OCI-LY7 (cell line): ENCODE data around the gene C3orf80. TPM values are rescaled to one million over a fixed set of nuclear protein-coding genes. Genes with fewer than 3 reads are reported as not detected.

ENCODE experiments used
- BruUV-seq: library from RNA; stranded (reverse); fragments of 400-500 nt; replicated peaks from 2 replicates; lab custom pipeline; 2021; lab: Mats Ljungman, UMichigan
- CTCF ChIA-PET: fragments of 300-600 bp; sonication (Branson Sonifier 250); formaldehyde crosslinking; loops from one replicate; lab custom pipeline; 2022; ENCODE audit warnings: antibody characterized with exemption; ENCODE audit not compliant: unreplicated experiment; lab: Charles Lee
- POLR2A ChIA-PET: fragments of 300-600 bp; sonication (Branson Sonifier 250); formaldehyde crosslinking; loops from one replicate; lab custom pipeline; 2022; ENCODE audit warnings: antibody characterized with exemption; lab: Charles Lee
- DNase-seq: peaks from one replicate; pipeline ENCODE4 v3.0.0-alpha.2; 2015; ENCODE audit warnings: low spot score
- H2AFZ ChIP-seq: fragments of 200-600 bp; sonication (generic), shearing (Covaris generic); 2 replicates; pipeline ENCODE4 v1.6.1; 2014; ENCODE audit warnings: mild to moderate bottlenecking, antibody characterized with exemption, low read length, moderate library complexity
- H3K27ac ChIP-seq: fragments of 200-600 bp; sonication (generic); 2 replicates; pipeline ENCODE4 v1.5.1; 2014; ENCODE audit warnings: mixed run types, low read depth, mild to moderate bottlenecking, moderate library complexity, low read length, inconsistent platforms; ENCODE audit not compliant: poor library complexity, severe bottlenecking
- H3K36me3 ChIP-seq: fragments of 200-600 bp; sonication (generic); 2 replicates; pipeline ENCODE4 v1.6.1; 2014; ENCODE audit warnings: mild to moderate bottlenecking, antibody characterized with exemption, low read length, moderate library complexity, mixed read lengths; ENCODE audit not compliant: insufficient read depth
- H3K4me1 ChIP-seq: fragments of 200-600 bp; sonication (generic); 2 replicates; pipeline ENCODE4 v1.5.1; 2014; ENCODE audit warnings: mild to moderate bottlenecking, low read length; ENCODE audit not compliant: insufficient read depth, poor library complexity, severe bottlenecking
- H3K4me2 ChIP-seq: fragments of 200-600 bp; sonication (generic); 2 replicates; pipeline ENCODE4 v1.6.1; 2014; ENCODE audit warnings: mild to moderate bottlenecking, low read length
- H3K4me3 ChIP-seq: fragments of 200-600 bp; sonication (generic); 2 replicates; pipeline ENCODE4 v1.5.1; 2014; ENCODE audit warnings: mild to moderate bottlenecking, low read depth, low read length; ENCODE audit not compliant: poor library complexity, severe bottlenecking
- H3K79me2 ChIP-seq: fragments of 200-600 bp; sonication (generic); 2 replicates; pipeline ENCODE4 v1.6.1; 2016; ENCODE audit warnings: low read depth, mild to moderate bottlenecking, low read length, moderate library complexity, mixed read lengths; ENCODE audit not compliant: insufficient read depth
- H3K9me2 ChIP-seq: fragments of 200-600 bp; sonication (generic); 2 replicates; pipeline ENCODE4 v1.6.1; 2016; ENCODE audit warnings: mild to moderate bottlenecking, low read length, mixed read lengths; ENCODE audit not compliant: insufficient read depth
- H3K9me3 ChIP-seq: fragments of 200-600 bp; sonication (generic); 2 replicates; pipeline ENCODE4 v1.6.1; 2014; ENCODE audit warnings: mild to moderate bottlenecking, mixed run types, low read length, mixed read lengths
- H4K20me1 ChIP-seq: fragments of 200-600 bp; sonication (generic); 2 replicates; pipeline ENCODE4 v1.6.1; 2014; ENCODE audit warnings: mild to moderate bottlenecking, antibody characterized with exemption, low read length, moderate library complexity, mixed read lengths; ENCODE audit not compliant: insufficient read depth
- CTCF ChIP-seq: fragments of 200-600 bp; sonication (generic); conservative IDR thresholded peaks from 2 replicates; pipeline ENCODE4 v1.5.1; 2014; ENCODE audit warnings: mild to moderate bottlenecking, antibody characterized with exemption, low read length, moderate library complexity, mixed read lengths
- EZH2phosphoT487 ChIP-seq: fragments of 200-600 bp; sonication (generic); IDR thresholded peaks from 2 replicates; pipeline ENCODE4 v1.6.1; 2018; ENCODE audit warnings: low read depth, borderline replicate concordance, mild to moderate bottlenecking, mixed run types, antibody characterized with exemption, low read length, moderate library complexity, mixed read lengths
- intact Hi-C: fragments of 100-400 bp; cut with micrococcal nuclease; formaldehyde crosslinking; loops from one replicate; pipeline ENCODE4 v1.10.0; 2022; ENCODE audit not compliant: unreplicated experiment
- total RNA-seq, 2 experiments: library from RNA; depleted of rRNA in 1 of 2; stranded (reverse); fragments of >200 nt in 1 of 2; shearing (Covaris generic) in 1 of 2; gene quantifications; 2 replicates each; pipeline ENCODE4 v1.2.3, GENCODE V29; 2014 to 2022

The C3orf80 gene
- total RNA-seq, 2 experiments from 2014 or later, result not detected

GRCh38 chr3:160221019-160221418 is 4.2 kb upstream of the C3orf80 start:
- Histone ChIP-seq H3K4me3 (no peak overlapping the region), H2AFZ (no peak overlapping the region), H3K36me3 (no peaks in the 10 kb centered on the region), H3K9me2 (no peaks in the 10 kb centered on the region), H3K79me2 (no peaks in the 10 kb centered on the region), H3K9me3 (no peaks in the 10 kb centered on the region), H3K4me2 (no peak overlapping the region), H3K27ac (no peak overlapping the region), H4K20me1 (no peaks in the 10 kb centered on the region), H3K4me1 (no peaks in the 10 kb centered on the region)
- no peak for TF ChIP-seq EZH2phosphoT487
- no peak for TF ChIP-seq CTCF
- ChIA-PET CTCF (no interaction called here), POLR2A (interaction anchor here (0.6 to 0.7 kb wide), 2 partner anchors 11 to 287 kb away, joined by 3 read pairs; no protein-coding TSS in a partner anchor)
- BruUV-seq, result no TSS peak
- no peak for DNase-seq
- intact Hi-C loops, result no loop called here

GRCh38 chr3:160224256-160224655 is 966 bp upstream of the C3orf80 start:
- TF ChIP-seq CTCF, result no peak
- no peak for TF ChIP-seq EZH2phosphoT487
- no peaks in the 10 kb centered on the region for H3K9me2 ChIP-seq
- H3K36me3 ChIP-seq, result no peaks in the 10 kb centered on the region
- intact Hi-C loops, result no loop called here
- CTCF ChIA-PET, result no interaction called here
- no peak overlapping the region for H2AFZ ChIP-seq
- POLR2A ChIA-PET, result no interaction called here
- no peak overlapping the region for H3K4me2 ChIP-seq
- H3K4me3 ChIP-seq, result no peak overlapping the region
- BruUV-seq, result no TSS peak
- no peak overlapping the region for H3K27ac ChIP-seq
- no peak for DNase-seq
- H4K20me1 ChIP-seq, result no peaks in the 10 kb centered on the region
- no peaks in the 10 kb centered on the region for H3K79me2 ChIP-seq
- no peaks in the 10 kb centered on the region for H3K4me1 ChIP-seq
- no peaks in the 10 kb centered on the region for H3K9me3 ChIP-seq

- Histone ChIP-seq H3K36me3 (no peaks in the 10 kb centered on the region), H3K9me3 (no peaks in the 10 kb centered on the region), H4K20me1 (no peaks in the 10 kb centered on the region), H3K9me2 (no peaks in the 10 kb centered on the region), H3K4me2 (peak overlapping the region; percentile 81; the same call in 1 of the 2 replicates), H3K27ac (no peak overlapping the region), H2AFZ (0 out of 2 replicates have a peak overlapping the region, but pooled peaks have one; percentile 71), H3K79me2 (no peaks in the 10 kb centered on the region), H3K4me3 (no peak overlapping the region), H3K4me1 (no peaks in the 10 kb centered on the region)
- CTCF ChIA-PET, result no interaction called here
- TF ChIP-seq CTCF (no peak), EZH2phosphoT487 (no peak)
- intact Hi-C loops, result no loop called here
- POLR2A ChIA-PET, result interaction anchor here (0.6 kb wide), 1 partner anchor 243 kb away, joined by 3 read pairs; no protein-coding TSS in a partner anchor
- no TSS peak for BruUV-seq
- no peak for DNase-seq
Observed at GRCh38 chr3:160224811-160225175, 429 bp upstream of the C3orf80 start.
